ENCODE data around the gene ARL5C. TPM values are rescaled to one million over a fixed set of nuclear protein-coding genes. Genes with fewer than 3 reads are reported as not detected.

Gene ARL5C
- total RNA-seq, 2 experiments from 2014 or later: not detected

- Mint-ChIP-seq H3K36me3 (no peaks in the 10 kb centered on the region), H3K27me3 (no peaks in the 10 kb centered on the region), H3K4me3 (no peak overlapping the region), H3K9me3 (no peaks in the 10 kb centered on the region), H3K27ac (no peak overlapping the region), H3K4me1 (ENCODE audit: low read depth) (peaks cover 18% of the 10 kb centered on the region)
- intact Hi-C loops (cut with micrococcal nuclease): no loop called here
- CTCF ChIA-PET: interaction anchor here (1.1 to 9.4 kb wide), 5 partner anchors 17 to 164 kb away, joined by 3 to 124 read pairs (median 4); partner anchors contain the start of gene ARL5C
- DNase-seq: no peak
- POLR2A ChIA-PET: no interaction called here
These were observed 18.5 kb downstream of the ARL5C start for GRCh38 chr17:39147221-39148185.

GRCh38 chr17:39146273-39146672 lies 19.7 kb downstream of the ARL5C start:
- CTCF ChIA-PET: interaction anchor here (1.1 to 3.1 kb wide), 3 partner anchors 18 to 163 kb away, joined by 4 to 14 read pairs (median 14); no protein-coding TSS in a partner anchor
- no peak for DNase-seq
- no peak overlapping the region for H3K27ac Mint-ChIP-seq
- H3K9me3 Mint-ChIP-seq: no peaks in the 10 kb centered on the region
- intact Hi-C loops (cut with micrococcal nuclease): no loop called here
- H3K36me3 Mint-ChIP-seq: no peaks in the 10 kb centered on the region
- POLR2A ChIA-PET: interaction anchor here (0.7 kb wide), 1 partner anchor 50 kb away, joined by 3 read pairs; no protein-coding TSS in a partner anchor
- no peak overlapping the region for H3K4me3 Mint-ChIP-seq
- H3K4me1 Mint-ChIP-seq (ENCODE audit: low read depth): peaks cover 10% of the 10 kb centered on the region
- no peaks in the 10 kb centered on the region for H3K27me3 Mint-ChIP-seq

GRCh38 chr17:39145143-39145542 lies 20.8 kb downstream of the ARL5C start:
- Mint-ChIP-seq H3K4me3 (no peak overlapping the region), H3K9me3 (no peaks in the 10 kb centered on the region), H3K27ac (no peak overlapping the region), H3K36me3 (no peaks in the 10 kb centered on the region), H3K4me1 (ENCODE audit: low read depth) (peaks cover 2% of the 10 kb centered on the region), H3K27me3 (no peaks in the 10 kb centered on the region)
- no peak for DNase-seq
- ChIA-PET POLR2A (no interaction called here), CTCF (interaction anchor here (1.0 to 3.1 kb wide), 4 partner anchors 8 to 162 kb away, joined by 3 to 14 read pairs (median 8); no protein-coding TSS in a partner anchor)
- intact Hi-C loops (cut with micrococcal nuclease): no loop called here

- no peak for DNase-seq
- intact Hi-C loops (cut with micrococcal nuclease): no loop called here
- no peak overlapping the region for H3K4me3 Mint-ChIP-seq
- CTCF ChIA-PET: interaction anchor here (1.0 to 3.1 kb wide), 5 partner anchors 9 to 161 kb away, joined by 3 to 14 read pairs (median 3); no protein-coding TSS in a partner anchor
- H3K4me1 Mint-ChIP-seq (ENCODE audit: low read depth): no peaks in the 10 kb centered on the region
- no peaks in the 10 kb centered on the region for H3K36me3 Mint-ChIP-seq
- POLR2A ChIA-PET: no interaction called here
- H3K27ac Mint-ChIP-seq: no peak overlapping the region
- no peaks in the 10 kb centered on the region for H3K9me3 Mint-ChIP-seq
- H3K27me3 Mint-ChIP-seq: no peaks in the 10 kb centered on the region
These were observed 21.5 kb downstream of the ARL5C start for GRCh38 chr17:39144416-39144840.

- Mint-ChIP-seq H3K4me1 (ENCODE audit: low read depth) (no peaks in the 10 kb centered on the region), H3K27ac (no peak overlapping the region), H3K9me3 (no peaks in the 10 kb centered on the region), H3K4me3 (no peak overlapping the region), H3K36me3 (no peaks in the 10 kb centered on the region), H3K27me3 (no peaks in the 10 kb centered on the region)
- CTCF ChIA-PET: interaction anchor here (1.0 to 3.1 kb wide), 4 partner anchors 21 to 161 kb away, joined by 3 to 14 read pairs (median 8); no protein-coding TSS in a partner anchor
- intact Hi-C loops (cut with micrococcal nuclease): no loop called here
- POLR2A ChIA-PET: no interaction called here
- no peak for DNase-seq
These were observed 22.3 kb downstream of the ARL5C start for GRCh38 chr17:39143552-39144093.

- POLR2A ChIA-PET: no interaction called here
- intact Hi-C loops (cut with micrococcal nuclease): no loop called here
- H3K27ac Mint-ChIP-seq: no peak overlapping the region
- H3K27me3 Mint-ChIP-seq: no peaks in the 10 kb centered on the region
- CTCF ChIA-PET: interaction anchor here (1.9 kb wide), 1 partner anchor 11 kb away, joined by 4 read pairs; no protein-coding TSS in a partner anchor
- H3K4me1 Mint-ChIP-seq (ENCODE audit: low read depth): no peaks in the 10 kb centered on the region
- no peaks in the 10 kb centered on the region for H3K36me3 Mint-ChIP-seq
- H3K9me3 Mint-ChIP-seq: no peaks in the 10 kb centered on the region
- DNase-seq: no peak
- no peak overlapping the region for H3K4me3 Mint-ChIP-seq
These were observed 23.9 kb downstream of the ARL5C start for GRCh38 chr17:39141915-39142664.

- Mint-ChIP-seq H3K4me1 (ENCODE audit: low read depth) (no peaks in the 10 kb centered on the region), H3K36me3 (no peaks in the 10 kb centered on the region), H3K27me3 (no peaks in the 10 kb centered on the region), H3K27ac (no peak overlapping the region), H3K9me3 (no peaks in the 10 kb centered on the region), H3K4me3 (no peak overlapping the region)
- ChIA-PET POLR2A (no interaction called here), CTCF (interaction anchor here (1.9 kb wide), 1 partner anchor 12 kb away, joined by 4 read pairs; no protein-coding TSS in a partner anchor)
- no peak for DNase-seq
- intact Hi-C loops (cut with micrococcal nuclease): no loop called here
These were observed 24.7 kb downstream of the ARL5C start for GRCh38 chr17:39141294-39141693.

- intact Hi-C loops (cut with micrococcal nuclease): no loop called here
- no peak overlapping the region for H3K4me3 Mint-ChIP-seq
- no peaks in the 10 kb centered on the region for H3K36me3 Mint-ChIP-seq
- H3K27me3 Mint-ChIP-seq: no peaks in the 10 kb centered on the region
- H3K9me3 Mint-ChIP-seq: no peaks in the 10 kb centered on the region
- POLR2A ChIA-PET: no interaction called here
- DNase-seq: no peak
- no peaks in the 10 kb centered on the region for H3K4me1 Mint-ChIP-seq (ENCODE audit: low read depth)
- no peak overlapping the region for H3K27ac Mint-ChIP-seq
- CTCF ChIA-PET: no interaction called here
These were observed 26.4 kb downstream of the ARL5C start for GRCh38 chr17:39139561-39139960.

- intact Hi-C loops (cut with micrococcal nuclease): no loop called here
- no peaks in the 10 kb centered on the region for H3K4me1 Mint-ChIP-seq (ENCODE audit: low read depth)
- no peaks in the 10 kb centered on the region for H3K36me3 Mint-ChIP-seq
- H3K27me3 Mint-ChIP-seq: no peaks in the 10 kb centered on the region
- CTCF ChIA-PET: no interaction called here
- no peak overlapping the region for H3K27ac Mint-ChIP-seq
- H3K4me3 Mint-ChIP-seq: no peak overlapping the region
- H3K9me3 Mint-ChIP-seq: no peaks in the 10 kb centered on the region
- DNase-seq: no peak
- POLR2A ChIA-PET: no interaction called here
These were observed 26.8 kb downstream of the ARL5C start for GRCh38 chr17:39139161-39139511.

GRCh38 chr17:39138431-39139160 lies 27.4 kb downstream of the ARL5C start:
- CTCF ChIA-PET: no interaction called here
- POLR2A ChIA-PET: no interaction called here
- Mint-ChIP-seq H3K4me1 (ENCODE audit: low read depth) (no peaks in the 10 kb centered on the region), H3K4me3 (no peak overlapping the region), H3K27me3 (no peaks in the 10 kb centered on the region), H3K36me3 (no peaks in the 10 kb centered on the region), H3K9me3 (no peaks in the 10 kb centered on the region), H3K27ac (no peak overlapping the region)
- intact Hi-C loops (cut with micrococcal nuclease): no loop called here
- DNase-seq: no peak

- Mint-ChIP-seq H3K9me3 (no peaks in the 10 kb centered on the region), H3K27ac (no peak overlapping the region), H3K27me3 (no peaks in the 10 kb centered on the region), H3K4me1 (ENCODE audit: low read depth) (no peaks in the 10 kb centered on the region), H3K4me3 (no peak overlapping the region), H3K36me3 (no peaks in the 10 kb centered on the region)
- CTCF ChIA-PET: interaction anchor here (1.4 kb wide), 1 partner anchor 152 kb away, joined by 4 read pairs; no protein-coding TSS in a partner anchor
- POLR2A ChIA-PET: no interaction called here
- intact Hi-C loops (cut with micrococcal nuclease): no loop called here
- no peak for DNase-seq
These were observed 31.1 kb downstream of the ARL5C start for GRCh38 chr17:39134878-39135277.

Data from activated CD4-positive, alpha-beta memory T cell treated with anti-CD3 and anti-CD28 coated beads for 36 hours (primary cell).